ENCODE measurements around the gene TMEM150B.

Gene TMEM150B

DNA sequence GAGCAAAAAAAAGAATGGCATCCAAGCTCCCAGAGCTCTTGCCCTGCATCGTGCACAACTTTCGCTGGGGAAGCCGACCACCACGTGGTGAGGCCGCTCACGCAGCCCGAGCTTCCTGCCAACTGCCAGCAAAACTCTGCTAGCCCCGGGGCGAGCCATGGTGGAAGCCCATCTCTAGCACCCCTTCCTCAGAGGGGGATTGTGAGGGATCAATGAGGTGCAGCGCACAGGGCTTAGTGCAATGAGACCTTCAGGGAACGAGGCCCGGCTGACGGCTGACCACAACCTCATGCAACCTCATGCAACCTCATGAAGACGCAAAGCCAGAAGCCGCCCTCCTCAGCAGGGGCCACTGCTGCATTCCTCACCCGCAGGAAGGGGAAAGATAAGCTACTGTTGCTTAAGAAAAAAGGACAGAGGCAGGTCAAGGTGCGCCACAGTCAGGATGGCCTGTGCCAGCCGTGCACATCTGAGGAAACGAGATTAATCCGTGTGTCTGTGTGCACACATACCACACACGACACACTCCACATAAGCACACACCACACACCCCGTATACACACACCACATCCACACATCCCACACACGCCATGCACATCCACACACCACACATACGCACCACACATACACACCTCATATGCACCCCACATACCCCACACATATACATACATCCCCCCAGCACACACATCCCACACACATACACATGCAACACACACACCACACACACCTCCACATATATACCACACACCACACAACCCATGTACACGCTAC is 54.8 kb downstream of the TMEM150B start:
- Histone ChIP-seq H3K4me3 (ENCODE audit: insufficient read depth, low read length, poor library complexity, severe bottlenecking) (no peak overlapping the region), H3K27me3 (ENCODE audit: low read length) (no peaks in the 10 kb centered on the region), H3K9ac (ENCODE audit: low read length) (no peak overlapping the region), H3K27ac (ENCODE audit: low read depth, low read length) (no peak overlapping the region), H3F3A (ENCODE audit: insufficient read depth) (peaks cover 9% of the 10 kb centered on the region), H3K9me2 (replicated peaks; ENCODE audit: insufficient read depth, low read length) (no peaks in the 10 kb centered on the region), H4K20me1 (ENCODE audit: low read depth, low read length) (no peaks in the 10 kb centered on the region), H3K4me2 (ENCODE audit: low read depth, low read length, poor library complexity, severe bottlenecking) (no peak overlapping the region), H3K36me3 (ENCODE audit: low read length) (no peaks in the 10 kb centered on the region), H3K9me3 (ENCODE audit: insufficient read depth, low read length) (no peaks in the 10 kb centered on the region; the same call in 1 of the 2 replicates), H2AFZ (ENCODE audit: low read depth, low read length, severe bottlenecking) (no peak overlapping the region), H3K79me2 (ENCODE audit: insufficient read depth, low read length) (no peaks in the 10 kb centered on the region)
- no peak for TF ChIP-seq EZH2phosphoT487 (conservative IDR thresholded peaks at IDR 0.05; ENCODE audit: low read length)
- TF ChIP-seq, protein P1, sequence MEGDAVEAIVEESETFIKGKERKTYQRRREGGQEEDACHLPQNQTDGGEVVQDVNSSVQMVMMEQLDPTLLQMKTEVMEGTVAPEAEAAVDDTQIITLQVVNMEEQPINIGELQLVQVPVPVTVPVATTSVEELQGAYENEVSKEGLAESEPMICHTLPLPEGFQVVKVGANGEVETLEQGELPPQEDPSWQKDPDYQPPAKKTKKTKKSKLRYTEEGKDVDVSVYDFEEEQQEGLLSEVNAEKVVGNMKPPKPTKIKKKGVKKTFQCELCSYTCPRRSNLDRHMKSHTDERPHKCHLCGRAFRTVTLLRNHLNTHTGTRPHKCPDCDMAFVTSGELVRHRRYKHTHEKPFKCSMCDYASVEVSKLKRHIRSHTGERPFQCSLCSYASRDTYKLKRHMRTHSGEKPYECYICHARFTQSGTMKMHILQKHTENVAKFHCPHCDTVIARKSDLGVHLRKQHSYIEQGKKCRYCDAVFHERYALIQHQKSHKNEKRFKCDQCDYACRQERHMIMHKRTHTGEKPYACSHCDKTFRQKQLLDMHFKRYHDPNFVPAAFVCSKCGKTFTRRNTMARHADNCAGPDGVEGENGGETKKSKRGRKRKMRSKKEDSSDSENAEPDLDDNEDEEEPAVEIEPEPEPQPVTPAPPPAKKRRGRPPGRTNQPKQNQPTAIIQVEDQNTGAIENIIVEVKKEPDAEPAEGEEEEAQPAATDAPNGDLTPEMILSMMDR (IDR thresholded peaks at IDR 0.05; ENCODE audit: insufficient read depth, low read length, poor library complexity, severe bottlenecking): no peak

DNA sequence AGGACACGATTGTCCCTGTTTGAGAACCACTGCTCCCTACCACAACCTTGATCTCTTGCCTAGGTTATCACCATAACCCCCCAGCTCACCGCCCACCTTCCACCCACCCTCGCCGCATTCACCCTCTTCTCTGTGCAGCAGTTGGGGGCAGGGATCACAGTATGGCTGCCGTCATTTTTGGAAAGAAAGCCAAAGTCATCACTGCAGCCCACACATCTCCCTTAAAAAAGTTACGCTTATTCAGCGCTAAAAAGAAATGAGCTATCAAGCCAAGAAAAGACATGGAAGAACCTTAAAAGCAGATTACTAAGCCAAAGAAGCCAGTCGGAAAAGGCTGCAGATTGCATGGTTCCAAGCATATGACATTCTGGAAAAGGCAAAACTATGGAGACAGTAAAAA is 55.8 kb downstream of the TMEM150B start:
- H3K9ac ChIP-seq (ENCODE audit: low read length): no peak overlapping the region
- no peaks in the 10 kb centered on the region for H3K27me3 ChIP-seq (ENCODE audit: low read length)
- no peak overlapping the region for H3K27ac ChIP-seq (ENCODE audit: low read depth, low read length)
- H4K20me1 ChIP-seq (ENCODE audit: low read depth, low read length): no peaks in the 10 kb centered on the region
- H2AFZ ChIP-seq (ENCODE audit: low read depth, low read length, severe bottlenecking): no peak overlapping the region
- H3K79me2 ChIP-seq (ENCODE audit: insufficient read depth, low read length): no peaks in the 10 kb centered on the region
- H3F3A ChIP-seq (ENCODE audit: insufficient read depth): peaks cover 5% of the 10 kb centered on the region; the same call in 1 of the 2 replicates
- no peak for TF ChIP-seq EZH2phosphoT487 (conservative IDR thresholded peaks at IDR 0.05; ENCODE audit: low read length)
- TF ChIP-seq, protein P1 (IDR thresholded peaks at IDR 0.05; ENCODE audit: insufficient read depth, low read length, poor library complexity, severe bottlenecking): no peak
- H3K9me2 ChIP-seq (replicated peaks; ENCODE audit: insufficient read depth, low read length): no peaks in the 10 kb centered on the region
- H3K9me3 ChIP-seq (ENCODE audit: insufficient read depth, low read length): no peaks in the 10 kb centered on the region; the same call in 1 of the 2 replicates
- no peak overlapping the region for H3K4me3 ChIP-seq (ENCODE audit: insufficient read depth, low read length, poor library complexity, severe bottlenecking)
- H3K36me3 ChIP-seq (ENCODE audit: low read length): no peaks in the 10 kb centered on the region
- no peak overlapping the region for H3K4me2 ChIP-seq (ENCODE audit: low read depth, low read length, poor library complexity, severe bottlenecking)

DNA sequence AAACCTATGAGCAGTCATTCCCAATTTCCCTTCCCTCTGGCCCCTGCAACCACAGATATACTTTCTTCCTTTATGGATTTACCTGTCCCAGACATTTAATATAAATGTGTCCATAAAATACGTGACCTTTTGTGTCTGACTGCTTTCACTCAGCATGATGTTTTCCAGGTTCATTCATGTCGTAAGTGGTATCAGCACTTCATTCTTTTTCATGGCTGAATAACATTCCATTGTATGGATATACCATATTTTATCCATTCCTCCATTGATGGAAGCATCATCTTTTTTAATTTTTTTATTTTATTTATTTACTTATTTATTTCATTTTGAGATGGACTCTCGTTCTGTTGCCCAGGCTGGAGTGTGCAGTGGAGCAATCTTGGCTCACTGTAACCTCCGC is 58.3 kb downstream of the TMEM150B start:
- no peak overlapping the region for H2AFZ ChIP-seq (ENCODE audit: low read depth, low read length, severe bottlenecking)
- peaks cover 9% of the 10 kb centered on the region for H3F3A ChIP-seq (ENCODE audit: insufficient read depth)
- no peaks in the 10 kb centered on the region; the same call in 1 of the 2 replicates for H3K9me3 ChIP-seq (ENCODE audit: insufficient read depth, low read length)
- H3K9ac ChIP-seq (ENCODE audit: low read length): no peak overlapping the region
- no peaks in the 10 kb centered on the region for H3K36me3 ChIP-seq (ENCODE audit: low read length)
- H3K27me3 ChIP-seq (ENCODE audit: low read length): no peaks in the 10 kb centered on the region
- no peak overlapping the region for H3K27ac ChIP-seq (ENCODE audit: low read depth, low read length)
- no peak overlapping the region for H3K4me2 ChIP-seq (ENCODE audit: low read depth, low read length, poor library complexity, severe bottlenecking)
- H3K9me2 ChIP-seq (replicated peaks; ENCODE audit: insufficient read depth, low read length): no peaks in the 10 kb centered on the region
- H4K20me1 ChIP-seq (ENCODE audit: low read depth, low read length): no peaks in the 10 kb centered on the region
- no peak overlapping the region for H3K4me3 ChIP-seq (ENCODE audit: insufficient read depth, low read length, poor library complexity, severe bottlenecking)
- H3K79me2 ChIP-seq (ENCODE audit: insufficient read depth, low read length): no peaks in the 10 kb centered on the region
- TF ChIP-seq EZH2phosphoT487 (conservative IDR thresholded peaks at IDR 0.05; ENCODE audit: low read length): no peak
- TF ChIP-seq, protein P1 (IDR thresholded peaks at IDR 0.05; ENCODE audit: insufficient read depth, low read length, poor library complexity, severe bottlenecking): no peak

Data from SU-DHL-6 (cell line).